EH (cell line): ENCODE data around the gene DNAJC7.

Source experiments
- DNase-seq: peaks from one replicate; pipeline ENCODE4 v3.0.0-alpha.2; 2015; ENCODE audit warnings: low read depth

The DNAJC7 gene, protein sequence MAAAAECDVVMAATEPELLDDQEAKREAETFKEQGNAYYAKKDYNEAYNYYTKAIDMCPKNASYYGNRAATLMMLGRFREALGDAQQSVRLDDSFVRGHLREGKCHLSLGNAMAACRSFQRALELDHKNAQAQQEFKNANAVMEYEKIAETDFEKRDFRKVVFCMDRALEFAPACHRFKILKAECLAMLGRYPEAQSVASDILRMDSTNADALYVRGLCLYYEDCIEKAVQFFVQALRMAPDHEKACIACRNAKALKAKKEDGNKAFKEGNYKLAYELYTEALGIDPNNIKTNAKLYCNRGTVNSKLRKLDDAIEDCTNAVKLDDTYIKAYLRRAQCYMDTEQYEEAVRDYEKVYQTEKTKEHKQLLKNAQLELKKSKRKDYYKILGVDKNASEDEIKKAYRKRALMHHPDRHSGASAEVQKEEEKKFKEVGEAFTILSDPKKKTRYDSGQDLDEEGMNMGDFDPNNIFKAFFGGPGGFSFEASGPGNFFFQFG

DNA sequence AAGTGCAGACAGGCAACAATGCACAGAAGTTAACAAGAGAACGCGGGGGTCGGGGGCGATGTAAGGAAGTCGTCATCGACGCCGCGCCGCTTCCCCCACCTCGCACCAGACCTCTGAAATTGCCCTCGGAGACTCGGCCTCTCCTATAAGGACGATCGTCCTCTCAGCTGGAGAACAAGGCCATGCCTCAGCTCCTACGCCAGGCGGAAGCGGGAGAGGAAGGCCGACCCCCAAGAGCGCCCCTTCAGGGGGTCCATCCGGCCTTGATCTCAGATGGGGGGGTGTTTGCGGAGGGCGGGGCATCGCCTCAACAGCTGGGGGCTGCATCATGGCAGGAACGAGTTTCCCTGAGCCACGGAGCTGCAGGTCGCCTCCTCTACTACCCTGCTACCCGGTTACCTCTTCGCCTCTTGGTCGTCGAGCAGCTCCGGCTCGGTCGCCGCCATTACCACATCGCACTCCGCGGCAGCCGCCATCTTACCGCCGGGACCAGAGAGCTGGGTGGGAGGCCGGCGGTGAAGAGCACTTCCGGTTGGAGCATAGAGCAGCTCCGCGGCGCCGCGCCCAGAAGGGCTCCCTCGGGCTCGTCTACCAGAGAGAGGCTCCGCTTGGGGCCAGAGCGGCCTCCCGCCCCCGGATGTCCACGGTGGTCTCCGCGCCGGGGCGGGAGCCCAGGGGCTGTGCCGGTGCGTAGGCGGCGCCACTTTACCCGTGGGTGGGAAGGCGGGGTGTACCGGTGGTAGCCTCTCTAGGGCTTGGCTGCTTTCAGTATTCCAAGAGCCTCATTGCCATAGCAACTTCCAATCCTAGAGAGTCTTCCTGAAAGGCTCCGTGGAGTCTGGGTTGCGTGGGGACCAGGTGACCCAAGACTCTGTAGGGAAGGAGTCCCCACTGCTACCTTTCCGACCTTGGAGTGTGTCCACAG is at the start of gene DNAJC7:
DNAJC7 (minus strand) TSS at position 499 of the 925 bp plus-strand sequence; CDS start at position 476, 23 bp downstream.
- DNase-seq = peak; percentile 91

DNA sequence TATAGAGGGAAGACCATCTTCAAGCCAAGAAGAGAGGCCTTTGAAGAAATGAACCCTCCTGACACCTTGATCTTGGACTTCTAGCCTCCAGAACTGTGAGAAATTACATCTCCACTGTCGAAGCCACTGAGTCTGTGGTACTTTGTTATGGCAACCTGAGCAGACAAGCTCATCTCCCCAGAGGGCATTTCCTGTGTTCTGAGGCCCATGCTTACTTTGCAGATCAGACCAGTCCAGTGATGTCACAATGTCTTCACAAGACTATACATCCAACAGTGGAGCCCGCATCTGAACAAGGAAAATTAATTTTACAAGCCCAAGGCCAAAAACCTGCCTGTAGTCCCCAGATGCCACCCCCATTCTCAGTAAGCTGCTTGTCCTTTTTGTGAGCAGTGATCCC is 48.0 kb upstream of the DNAJC7 start:
- peak; percentile 30 for DNase-seq

DNA sequence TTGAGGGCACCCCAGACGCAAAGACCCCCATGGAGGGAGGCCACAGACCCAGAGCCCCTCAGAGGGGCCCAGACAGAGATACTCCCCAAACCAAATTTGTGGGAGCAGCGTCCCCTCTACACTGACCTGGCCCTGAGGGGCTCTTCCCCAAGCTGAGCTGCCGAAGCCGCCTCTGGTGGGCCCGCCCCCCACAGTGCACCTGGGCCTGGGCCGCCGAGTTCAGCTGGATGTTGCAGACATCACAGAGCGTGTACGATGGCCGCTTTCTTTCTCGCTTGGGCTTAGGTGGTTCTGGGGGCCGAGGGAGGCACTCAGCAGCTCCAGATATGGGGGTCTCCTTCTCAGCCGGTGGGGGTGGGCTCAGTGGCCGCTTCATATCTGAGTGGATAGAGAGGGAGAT is 45.4 kb upstream of the DNAJC7 start:
- DNase-seq = no peak

DNA sequence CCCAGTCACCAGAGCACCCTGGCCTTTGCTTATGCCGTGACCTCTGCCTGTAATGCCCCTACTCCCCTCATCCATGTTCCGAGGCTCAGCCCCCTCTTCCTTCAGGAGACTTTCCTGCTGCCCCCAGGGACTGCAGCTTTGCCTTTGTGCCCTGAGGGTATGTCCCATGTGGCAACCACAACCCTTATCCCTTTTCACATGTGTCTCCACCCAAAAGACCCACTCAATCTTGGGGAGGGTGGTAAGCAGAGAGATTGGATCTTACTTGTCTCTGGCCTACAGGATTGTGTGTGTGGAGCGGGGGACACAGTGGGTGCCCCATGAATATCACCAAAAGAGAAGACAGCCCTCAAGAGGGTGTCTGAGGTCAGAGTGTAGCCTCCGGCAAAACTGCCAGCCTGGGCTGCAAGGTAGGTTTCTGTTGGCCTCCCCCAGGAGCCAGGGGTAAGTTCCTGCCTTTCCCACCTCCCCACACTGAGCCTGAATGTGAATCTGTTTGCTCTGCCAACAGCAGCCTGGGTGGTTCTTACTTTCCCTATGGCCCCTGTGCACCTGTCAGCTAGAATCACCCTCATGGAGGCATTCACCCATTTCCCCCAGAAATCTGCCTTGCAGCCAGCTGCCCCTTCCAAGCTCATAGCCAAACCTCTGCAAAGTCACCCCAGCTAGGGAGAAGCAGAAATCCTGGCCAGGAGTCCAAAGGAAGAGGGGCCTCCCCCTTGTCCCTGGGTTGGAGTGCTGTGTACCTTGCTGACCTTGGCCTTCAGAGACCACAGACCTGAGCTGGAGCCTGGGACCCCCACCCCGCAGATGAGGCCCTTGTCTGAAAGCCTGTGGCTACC is 44.6 kb upstream of the DNAJC7 start:
- no peak for DNase-seq

DNA sequence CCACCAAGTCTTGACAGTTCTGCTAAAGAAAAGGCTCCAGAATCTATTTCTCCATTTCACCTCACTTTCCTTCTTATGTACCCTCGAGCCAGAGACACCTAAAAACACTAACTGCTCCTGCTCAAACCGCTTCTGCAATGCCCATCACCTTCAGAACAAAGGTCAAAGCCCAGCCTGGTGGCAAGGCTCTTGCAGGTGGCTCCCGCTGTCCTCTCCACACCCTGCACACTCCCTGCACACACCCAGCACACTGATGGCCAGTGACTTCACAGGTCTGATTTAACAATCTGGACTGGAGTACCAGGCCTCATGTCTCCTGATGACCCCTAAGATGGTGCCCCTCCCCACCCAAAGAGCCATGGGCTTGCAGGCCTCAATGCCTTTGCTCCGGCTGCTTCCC is 43.0 kb upstream of the DNAJC7 start:
- DNase-seq = no peak

DNA sequence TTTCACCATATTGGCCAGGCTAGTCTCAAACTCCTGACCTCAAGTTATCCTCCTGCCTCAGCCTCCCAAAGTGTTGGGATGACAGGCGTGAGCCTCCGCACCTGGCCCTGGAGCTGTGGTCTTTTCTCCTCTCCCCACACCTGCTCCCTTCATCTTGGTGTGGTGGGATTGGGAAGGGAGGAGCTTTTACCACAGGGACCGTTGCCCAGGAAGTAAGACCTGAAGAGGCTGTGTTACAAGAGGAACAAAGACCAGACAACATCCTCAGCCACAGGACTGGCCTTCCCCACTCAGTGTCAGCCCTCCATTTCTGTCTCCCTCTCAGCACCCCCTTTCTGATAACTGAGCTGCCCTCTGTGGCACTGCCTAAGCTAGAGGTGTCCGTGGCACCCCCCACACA is 42.6 kb upstream of the DNAJC7 start:
- DNase-seq = no peak

DNA sequence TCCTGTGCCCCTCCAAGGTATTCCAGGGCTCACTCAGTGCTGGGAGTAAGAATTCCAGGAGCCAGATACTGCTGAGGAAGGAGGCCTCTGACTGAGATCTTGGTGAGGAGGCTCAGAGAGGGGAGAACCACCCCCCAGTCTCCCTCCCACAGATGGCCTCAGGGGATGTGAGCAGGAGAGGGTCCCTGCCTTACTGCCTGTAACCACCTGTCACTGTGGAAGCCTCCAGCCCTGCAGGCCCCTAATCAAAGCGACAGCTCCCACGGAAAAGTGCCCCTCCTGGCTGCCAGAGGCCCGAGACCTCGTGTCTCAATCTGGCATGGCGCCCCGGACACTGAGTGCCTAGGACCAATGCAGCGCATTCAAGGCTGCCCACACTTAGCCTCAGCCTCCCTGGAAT is 40.8 kb upstream of the DNAJC7 start:
- DNase-seq = no peak

DNA sequence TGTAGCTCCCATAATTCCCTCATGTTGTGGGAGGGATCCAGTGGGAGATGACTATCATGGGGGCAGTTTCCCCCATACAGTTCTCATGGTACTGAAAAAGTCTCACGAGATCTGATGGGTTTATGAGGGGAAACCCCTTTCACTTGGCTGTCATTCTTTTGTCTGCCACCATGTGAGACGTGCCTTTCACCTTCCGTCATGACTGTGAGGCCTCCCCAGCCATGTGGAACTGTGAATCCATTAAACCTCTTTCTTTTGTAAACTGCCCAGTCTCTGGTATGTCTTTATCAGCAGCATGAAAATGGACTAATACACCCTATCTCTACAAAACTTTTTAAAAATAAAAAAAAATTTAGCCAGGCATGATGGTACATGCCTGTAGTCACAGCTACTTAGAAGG is 39.4 kb upstream of the DNAJC7 start:
- no peak for DNase-seq

DNA sequence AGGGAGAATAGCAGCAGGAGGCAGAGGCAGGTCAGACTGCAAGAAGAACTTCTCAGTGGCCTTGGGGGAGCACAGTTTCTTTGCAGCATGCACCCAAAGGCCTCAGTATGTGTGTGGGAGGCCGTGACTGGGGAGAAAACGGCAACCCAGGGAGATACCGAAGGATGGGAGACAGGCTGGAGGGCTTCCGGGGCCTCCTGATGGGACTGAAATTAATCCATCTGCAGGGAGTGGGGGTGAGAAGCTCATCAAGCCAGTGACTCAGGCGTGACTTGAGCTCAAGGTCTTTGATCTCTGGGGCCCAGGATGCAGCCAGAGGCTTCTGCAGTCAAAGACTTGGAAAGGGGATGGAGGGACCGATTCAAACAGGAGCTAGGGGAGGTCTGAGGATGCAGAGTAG is 38.3 kb upstream of the DNAJC7 start:
- DNase-seq = peak; percentile 29

DNA sequence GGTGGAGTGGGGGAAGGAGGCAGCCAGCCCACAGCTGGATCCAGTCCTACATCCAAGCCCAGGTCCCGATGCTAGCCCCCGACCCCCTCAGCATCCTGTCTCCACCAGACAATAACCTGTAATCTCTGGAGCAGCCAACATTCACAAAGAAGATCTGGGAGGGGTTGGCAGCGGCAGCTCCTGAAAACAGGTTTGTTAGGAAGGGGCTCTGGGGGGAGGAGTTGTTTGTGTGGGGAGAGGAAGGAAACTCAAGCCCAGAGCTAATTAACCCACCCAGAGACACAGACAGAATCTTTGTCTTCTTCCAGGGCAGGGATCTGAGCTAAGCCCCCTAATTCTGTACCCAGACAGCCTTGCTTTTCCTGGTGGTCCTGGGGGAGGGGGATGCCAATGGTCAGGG is 37.8 kb upstream of the DNAJC7 start:
- DNase-seq = no peak

DNA sequence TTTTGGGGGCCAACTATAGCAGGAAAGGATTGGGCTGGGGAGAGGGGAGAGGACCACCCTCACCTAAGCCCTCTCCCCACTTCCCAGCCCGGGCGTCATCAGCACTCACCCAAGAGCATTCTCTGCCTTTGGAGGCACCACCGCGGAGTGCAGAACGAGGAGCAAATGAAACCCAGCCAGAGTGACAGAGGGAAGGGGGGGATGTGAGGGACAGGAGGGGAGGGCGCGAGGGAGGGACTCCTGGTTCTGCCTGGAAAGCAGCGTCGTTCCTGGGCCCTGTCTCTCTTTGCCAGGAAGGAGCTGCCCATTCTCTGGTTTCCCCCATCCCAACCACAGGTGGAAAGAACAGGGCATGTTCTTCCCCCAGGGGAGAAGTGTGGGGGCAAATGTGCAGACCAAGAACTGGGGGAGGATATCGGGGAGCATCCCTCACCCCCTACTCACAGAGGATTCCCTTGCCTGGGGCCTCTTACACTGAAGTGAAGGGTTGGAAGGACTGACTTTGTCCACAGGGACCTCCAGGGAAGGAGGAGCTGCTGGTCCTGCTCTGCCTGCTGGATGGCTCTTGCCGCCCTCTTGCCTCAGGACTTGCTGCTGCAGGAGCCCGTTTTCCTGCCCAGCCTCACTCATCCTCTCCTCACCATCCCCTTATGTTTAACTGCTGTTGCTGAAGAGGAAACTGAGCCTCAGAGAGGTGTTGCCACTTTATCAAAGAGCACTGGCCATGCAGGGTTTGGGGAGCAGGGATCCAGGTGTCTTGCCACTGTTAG is 36.7 kb upstream of the DNAJC7 start:
- no peak for DNase-seq

DNA sequence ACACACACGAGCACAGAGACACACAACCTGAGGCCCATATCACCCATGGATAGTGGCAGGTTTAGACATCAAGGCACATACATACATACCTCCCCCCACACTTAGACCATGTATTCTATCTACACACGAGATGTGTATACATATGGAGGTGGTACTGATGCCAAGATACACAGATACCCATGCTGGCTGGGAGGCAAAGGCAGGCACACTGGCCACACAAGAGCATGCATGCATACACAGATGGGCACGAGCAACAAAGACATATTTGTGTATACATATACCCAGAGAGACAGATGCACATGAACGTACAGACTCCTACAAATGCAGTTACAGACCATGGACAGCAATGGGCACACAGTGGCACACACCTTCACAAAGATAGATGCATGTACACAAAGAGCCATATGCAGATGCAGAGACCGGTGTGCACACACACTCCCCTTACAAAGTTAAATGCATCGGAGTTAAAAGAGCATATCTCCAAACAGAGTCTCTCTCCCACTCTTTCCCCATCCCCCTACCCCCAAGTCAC is 35.2 kb upstream of the DNAJC7 start:
- no peak for DNase-seq

DNA sequence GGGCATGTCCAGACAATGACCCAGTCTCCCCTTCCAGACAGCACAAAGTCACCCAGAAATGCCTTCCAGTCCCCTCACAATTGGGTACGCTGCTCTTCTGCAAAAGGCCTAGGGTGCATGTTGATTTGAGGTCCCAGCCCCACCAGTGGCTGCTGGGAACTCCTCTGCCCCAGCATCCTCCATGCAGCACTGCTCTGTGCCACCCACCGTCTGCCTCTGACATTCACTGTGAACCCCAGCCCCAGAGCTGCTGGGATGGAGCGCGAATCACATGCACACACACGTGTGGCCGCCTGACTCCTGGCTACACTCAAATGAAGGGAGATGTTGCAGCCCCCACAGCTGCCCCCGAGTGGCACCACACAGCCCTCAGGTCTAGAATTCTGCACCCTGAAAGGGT is 34.4 kb upstream of the DNAJC7 start:
- DNase-seq = no peak

DNA sequence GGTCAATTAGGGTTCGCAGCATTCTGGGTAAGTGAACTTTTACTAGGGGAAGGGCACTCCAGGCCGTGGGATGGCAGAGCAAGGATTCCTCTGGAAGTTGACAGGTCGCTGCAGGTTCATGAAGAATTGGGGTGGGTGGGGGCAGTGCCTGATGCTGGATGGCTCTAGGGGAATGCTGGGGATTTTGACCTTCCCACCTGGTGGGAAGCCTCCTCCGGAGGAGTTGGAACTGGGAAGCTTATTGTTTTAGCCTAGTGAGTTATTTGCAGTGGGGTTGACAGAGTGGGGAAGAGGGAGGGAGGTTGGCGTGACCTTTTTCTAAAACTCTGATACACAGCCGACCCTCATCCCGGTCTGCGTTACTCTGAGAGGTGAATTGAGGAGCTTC is 33.8 kb upstream of the DNAJC7 start:
- DNase-seq = no peak

DNA sequence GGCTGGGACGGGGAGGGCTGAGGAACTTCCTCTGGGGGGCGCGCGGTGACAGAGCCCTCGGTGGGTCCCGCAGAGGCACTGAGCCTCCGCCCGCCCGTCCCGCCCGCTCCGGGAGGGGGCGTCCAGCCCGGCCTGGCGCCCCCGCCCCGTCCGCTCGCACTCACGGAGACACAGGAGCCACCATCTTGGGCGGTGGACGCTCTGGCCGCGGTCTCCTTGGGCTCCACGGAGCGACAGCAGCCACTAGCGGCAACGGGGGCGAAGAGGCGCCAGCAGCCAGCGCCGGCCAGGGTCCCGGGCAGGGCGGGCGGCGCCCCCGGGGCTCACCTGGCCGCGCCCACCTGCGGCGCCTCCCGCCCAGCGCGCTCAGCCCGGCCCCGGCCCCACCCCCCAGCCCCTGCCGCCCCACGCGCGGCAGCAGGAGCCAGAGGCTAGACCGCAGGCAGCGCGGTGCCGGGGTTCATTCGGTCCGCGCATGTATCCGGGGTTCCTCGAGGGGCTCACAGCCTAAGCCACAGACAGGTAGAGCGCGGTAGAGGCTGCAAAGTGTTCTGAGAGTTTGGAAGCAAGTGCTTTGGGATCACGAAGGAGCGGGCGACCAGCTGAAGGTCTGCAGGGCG is 33.3 kb upstream of the DNAJC7 start, which contains the start of gene C17orf113:
C17orf113 (minus strand) TSS at position 209 of the 620 bp plus-strand sequence. CDS start 7,225 bp downstream, outside the sequence.
- peak; percentile 40 for DNase-seq

DNA sequence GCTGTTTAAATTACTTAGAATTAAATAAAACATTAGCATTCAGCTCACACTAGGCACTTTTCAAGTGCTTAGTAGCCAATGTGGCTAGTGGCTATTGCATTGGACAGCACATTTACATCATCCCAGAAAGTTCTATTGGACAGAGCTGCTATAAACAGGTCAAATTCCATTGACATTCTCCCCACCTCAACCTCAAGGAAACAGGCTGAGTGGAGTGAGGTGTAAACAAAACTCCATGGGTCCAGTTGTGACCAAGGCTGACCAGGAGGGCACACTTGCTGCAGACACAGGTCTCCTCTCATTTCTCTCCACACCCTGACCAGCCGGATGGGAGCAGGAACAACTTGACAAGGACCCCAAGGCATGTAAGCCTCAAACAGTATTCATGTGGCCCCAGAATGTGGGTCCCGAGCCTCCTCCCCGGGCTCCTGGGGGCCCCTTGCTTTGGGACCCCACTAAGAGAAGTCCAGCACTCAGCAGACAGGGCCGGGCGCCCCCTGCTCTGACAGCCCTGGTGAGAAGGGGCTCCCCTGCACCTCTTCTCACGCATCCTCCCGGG is 32.7 kb upstream of the DNAJC7 start:
- DNase-seq = peak; percentile 9

DNA sequence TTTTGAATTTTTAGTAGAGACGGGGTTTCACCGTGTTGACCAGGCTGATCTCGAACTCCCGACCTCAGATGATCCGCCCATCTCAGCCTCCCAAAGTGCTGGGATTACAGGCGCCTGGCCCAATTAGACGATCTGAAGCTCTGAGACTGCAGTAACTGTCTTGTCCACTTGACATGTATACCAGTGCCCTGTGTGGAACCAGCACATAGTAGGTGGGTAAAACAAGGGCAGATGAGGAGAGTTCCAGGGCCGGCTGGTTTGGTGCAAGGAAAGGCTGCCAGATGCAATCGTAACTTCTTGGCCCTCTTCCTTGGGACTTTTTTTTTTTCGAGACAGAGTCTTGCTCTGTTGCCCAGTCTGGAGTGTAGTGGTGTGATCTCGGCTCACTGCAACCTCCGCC is 30.1 kb upstream of the DNAJC7 start:
- no peak for DNase-seq

DNA sequence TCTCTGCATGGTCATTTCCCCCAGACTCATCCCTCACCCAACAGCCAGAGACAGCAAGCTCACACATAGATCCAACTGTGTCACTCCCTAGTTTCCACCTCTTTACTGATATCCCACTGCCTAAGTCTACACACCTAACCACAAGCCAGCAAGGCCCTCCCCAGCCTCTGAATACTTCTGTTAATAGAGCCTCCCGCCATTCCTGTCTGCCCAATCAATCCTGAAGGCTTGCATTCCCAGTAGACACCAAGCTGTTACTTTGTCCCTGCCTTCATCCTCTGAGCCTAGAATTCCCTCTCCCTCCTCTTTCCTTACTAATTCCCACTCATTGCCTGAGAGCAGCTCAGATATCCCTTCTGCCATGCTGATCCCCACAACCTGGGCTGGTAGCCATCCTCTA is 28.5 kb upstream of the DNAJC7 start:
- no peak for DNase-seq

DNA sequence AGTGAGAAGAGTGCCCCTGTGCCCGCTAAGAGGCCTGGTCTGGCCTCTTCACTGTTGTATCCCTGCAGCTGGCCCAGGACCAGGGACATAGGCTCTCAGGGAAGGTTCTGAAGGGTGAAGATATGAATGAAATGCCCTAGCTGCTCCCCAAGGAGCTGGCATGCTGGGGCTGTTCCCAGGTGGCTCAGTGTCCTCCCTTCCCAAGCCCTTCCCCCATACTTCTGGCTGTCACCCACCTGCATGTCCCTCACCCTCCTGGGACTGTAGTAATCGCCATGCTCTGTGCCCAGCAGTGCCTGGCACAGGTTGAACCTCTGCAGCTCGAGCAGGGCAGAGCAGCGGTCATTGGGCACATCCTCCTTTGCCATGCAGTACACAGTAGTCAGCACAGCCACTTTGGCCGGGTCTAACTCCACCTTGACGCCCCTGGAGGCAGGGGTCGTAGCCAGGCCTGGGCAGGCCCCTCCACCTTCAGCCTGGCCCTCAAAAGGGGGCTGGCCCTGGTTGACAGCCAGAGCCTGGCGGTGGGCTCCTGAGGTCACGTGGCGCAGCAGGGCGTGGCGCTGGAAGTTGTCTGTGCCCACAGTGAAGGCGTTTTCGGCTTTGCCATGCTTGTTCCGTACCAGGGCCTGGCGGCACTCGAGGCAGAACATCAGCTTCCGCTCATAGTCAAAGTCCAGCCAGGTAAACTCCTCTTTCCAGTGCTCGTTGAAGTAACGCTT is 25.5 kb upstream of the DNAJC7 start:
- DNase-seq = no peak
